ENCODE data around the gene SLC38A11.
"Not testable (repeated sequence)": the region's sequence is repeated elsewhere in the genome, so short reads cannot be mapped to it uniquely, and the experiment has no call there.

SLC38A11 gene

GRCh38 chr2:164954954-164955701 is at the start of gene SLC38A11:
SLC38A11 (minus strand) TSS chr2:164955525; CDS start chr2:164955247, 278 bp downstream.
- DNase-seq: no peak

GRCh38 chr2:165003443-165004130 is 48.3 kb upstream of the SLC38A11 start:
- DNase-seq: no peak

GRCh38 chr2:165002638-165003037 is 47.3 kb upstream of the SLC38A11 start:
- DNase-seq: no peak

- not testable (repeated sequence) for DNase-seq
Measured at GRCh38 chr2:164994664-164995299, 39.5 kb upstream of the SLC38A11 start.

GRCh38 chr2:164993287-164994016 is 38.1 kb upstream of the SLC38A11 start:
- no peak for DNase-seq

- DNase-seq: peak; percentile 65
Measured at GRCh38 chr2:164992818-164993217, 37.5 kb upstream of the SLC38A11 start.

- DNase-seq: not testable (repeated sequence)
Measured at GRCh38 chr2:164992093-164992454, 36.7 kb upstream of the SLC38A11 start.

GRCh38 chr2:164991361-164992092 is 36.2 kb upstream of the SLC38A11 start:
- not testable (repeated sequence) for DNase-seq

GRCh38 chr2:164990953-164991352 is 35.6 kb upstream of the SLC38A11 start:
- DNase-seq: not testable (repeated sequence)

GRCh38 chr2:164988805-164989204 is 33.5 kb upstream of the SLC38A11 start:
- not testable (repeated sequence) for DNase-seq

- DNase-seq: not testable (repeated sequence)
Measured at GRCh38 chr2:164986027-164986426, 30.7 kb upstream of the SLC38A11 start.

GRCh38 chr2:164984428-164984827 is 29.1 kb upstream of the SLC38A11 start:
- DNase-seq: no peak

GRCh38 chr2:164981217-164981990 is 26.1 kb upstream of the SLC38A11 start:
- DNase-seq: no peak

- DNase-seq: not testable (repeated sequence)
Measured at GRCh38 chr2:164980688-164981087, 25.4 kb upstream of the SLC38A11 start.

- no peak for DNase-seq
Measured at GRCh38 chr2:164979113-164979512, 23.8 kb upstream of the SLC38A11 start.

GRCh38 chr2:164976875-164977470 is 21.6 kb upstream of the SLC38A11 start:
- not testable (repeated sequence) for DNase-seq

- no peak for DNase-seq
Measured at GRCh38 chr2:164976301-164976700, 21.0 kb upstream of the SLC38A11 start.

GRCh38 chr2:164975891-164976290 is 20.6 kb upstream of the SLC38A11 start:
- no peak for DNase-seq

GRCh38 chr2:164974221-164974620 is 18.9 kb upstream of the SLC38A11 start:
- DNase-seq: no peak

- DNase-seq: no peak
Measured at GRCh38 chr2:164972216-164972615, 16.9 kb upstream of the SLC38A11 start.
